Measurements from ENCODE around the gene TXNRD2. TPM values are rescaled to one million over a fixed set of nuclear protein-coding genes. Genes with fewer than 3 reads are reported as not detected.

Gene TXNRD2
- total RNA-seq, 1 experiment from 2014 or later, result 23.0 TPM

DNA sequence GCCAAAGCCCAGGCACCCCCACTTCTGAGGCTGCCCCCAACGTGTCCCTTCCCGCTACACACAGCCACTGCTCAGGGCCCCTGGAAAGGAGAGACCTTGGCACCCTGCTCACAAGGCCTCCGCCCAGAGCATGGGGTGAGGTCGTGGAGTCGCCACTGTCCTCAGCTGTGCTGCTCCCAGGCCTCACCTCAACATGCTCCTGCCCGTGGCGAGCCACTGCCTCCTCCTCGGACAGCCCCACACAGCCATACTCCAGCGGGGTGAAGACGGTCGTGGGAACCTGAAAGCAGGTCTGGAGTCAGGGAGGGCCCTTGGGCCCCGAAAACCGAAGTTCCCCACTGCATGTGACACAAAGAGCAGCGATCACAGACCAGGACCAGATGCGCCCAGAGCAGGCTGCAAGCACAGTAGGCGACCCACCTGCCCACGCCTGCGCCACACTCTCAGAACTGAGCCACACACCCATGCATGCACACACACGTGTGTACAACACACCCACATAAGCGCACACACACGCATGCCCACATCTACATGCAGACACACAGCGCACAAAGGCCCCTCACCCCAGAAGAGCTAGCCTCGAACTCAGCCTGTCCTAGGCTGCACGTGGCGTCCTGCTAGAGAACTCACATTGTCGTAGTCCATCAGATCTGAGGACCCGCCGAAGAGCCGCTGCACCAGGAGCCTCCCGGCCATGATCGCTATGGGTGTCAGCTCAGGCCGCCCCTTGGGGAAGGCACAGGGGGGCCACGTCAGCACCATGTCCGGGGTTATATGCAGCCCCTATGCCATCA lies 61.4 kb downstream of the TXNRD2 start:
- Histone ChIP-seq H3K79me2 (ENCODE audit: low read length) (peaks cover 13% of the 10 kb centered on the region), H3K27ac (ENCODE audit: low read length) (peak overlapping the region; percentile 53), H3K36me3 (ENCODE audit: low read depth, low read length) (no peaks in the 10 kb centered on the region), H3K4me3 (ENCODE audit: low read length) (no peak overlapping the region), H2AFZ (ENCODE audit: low read length) (no peak overlapping the region), H3K9ac (ENCODE audit: low read length) (no peak overlapping the region), H4K20me1 (ENCODE audit: low read length) (no peaks in the 10 kb centered on the region), H3K9me2 (replicated peaks; ENCODE audit: low read length) (no peaks in the 10 kb centered on the region), H3K9me3 (ENCODE audit: low read length) (no peaks in the 10 kb centered on the region), H3K4me2 (ENCODE audit: low read length) (peak overlapping the region; percentile 63), H3F3A (ENCODE audit: low read length, unreplicated experiment) (no peaks in the 10 kb centered on the region), H3K27me3 (ENCODE audit: low read length) (no peaks in the 10 kb centered on the region), H3K4me1 (ENCODE audit: insufficient read depth, low read length) (peaks cover 40% of the 10 kb centered on the region)
- no TSS peak for BruUV-seq (replicated peaks)
- intact Hi-C loops (cut with micrococcal nuclease), result no loop called here
- POLR2A ChIA-PET (ENCODE audit: unreplicated experiment), result interaction anchor here (0.6 kb wide), 1 partner anchor 128 kb away, joined by 4 read pairs; no protein-coding TSS in a partner anchor
- CTCF ChIA-PET, result no interaction called here
- DNase-seq, result no peak
- TF ChIP-seq EZH2phosphoT487 (IDR thresholded peaks at IDR 0.05; ENCODE audit: borderline replicate concordance, low read length), result no peak
- no peak for TF ChIP-seq EZH2 (IDR thresholded peaks at IDR 0.05; ENCODE audit: low read length, unreplicated experiment)
- TF ChIP-seq CTCF (conservative IDR thresholded peaks at IDR 0.05; ENCODE audit: low read depth, low read length), result no peak
- ATAC-seq, result no peak

GRCh38 chr22:19879643-19879991 lies 62.0 kb downstream of the TXNRD2 start:
- Histone ChIP-seq H3K4me1 (ENCODE audit: insufficient read depth, low read length) (peaks cover 40% of the 10 kb centered on the region), H3K27ac (ENCODE audit: low read length) (no peak overlapping the region), H3F3A (ENCODE audit: low read length, unreplicated experiment) (no peaks in the 10 kb centered on the region), H3K9ac (ENCODE audit: low read length) (no peak overlapping the region), H3K9me2 (replicated peaks; ENCODE audit: low read length) (no peaks in the 10 kb centered on the region), H3K27me3 (ENCODE audit: low read length) (no peaks in the 10 kb centered on the region), H3K4me2 (ENCODE audit: low read length) (peak overlapping the region; percentile 63; the same call in 1 of the 2 replicates), H3K79me2 (ENCODE audit: low read length) (peaks cover 13% of the 10 kb centered on the region), H4K20me1 (ENCODE audit: low read length) (no peaks in the 10 kb centered on the region), H3K4me3 (ENCODE audit: low read length) (no peak overlapping the region), H3K9me3 (ENCODE audit: low read length) (no peaks in the 10 kb centered on the region), H2AFZ (ENCODE audit: low read length) (no peak overlapping the region), H3K36me3 (ENCODE audit: low read depth, low read length) (no peaks in the 10 kb centered on the region)
- ChIA-PET CTCF (no interaction called here), POLR2A (ENCODE audit: unreplicated experiment) (interaction anchor here (0.6 kb wide), 1 partner anchor 128 kb away, joined by 4 read pairs; no protein-coding TSS in a partner anchor)
- ATAC-seq (no peak), DNase-seq (no peak)
- BruUV-seq (replicated peaks), result no TSS peak
- intact Hi-C loops (cut with micrococcal nuclease), result no loop called here
- TF ChIP-seq EZH2 (IDR thresholded peaks at IDR 0.05; ENCODE audit: low read length, unreplicated experiment) (no peak), EZH2phosphoT487 (IDR thresholded peaks at IDR 0.05; ENCODE audit: borderline replicate concordance, low read length) (no peak), CTCF (conservative IDR thresholded peaks at IDR 0.05; ENCODE audit: low read depth, low read length) (no peak)

DNA sequence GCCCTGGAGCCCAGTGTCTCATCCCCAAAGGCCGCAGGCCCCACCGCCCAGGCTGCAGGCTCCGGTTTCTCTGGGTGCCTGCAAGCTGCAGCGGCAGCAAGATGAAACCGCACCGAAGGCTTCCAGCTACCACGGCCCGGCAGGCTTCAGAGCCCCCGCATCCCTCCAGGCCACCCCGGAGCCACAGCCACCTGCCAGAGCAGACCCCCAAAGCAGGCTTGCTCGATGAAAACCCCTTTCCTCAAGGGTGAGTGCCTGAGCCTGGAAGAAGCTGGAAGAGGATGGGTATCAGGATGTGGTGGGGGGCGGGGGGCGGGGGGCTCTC lies 62.4 kb downstream of the TXNRD2 start:
- H2AFZ ChIP-seq (ENCODE audit: low read length), result no peak overlapping the region
- H3K4me3 ChIP-seq (ENCODE audit: low read length), result no peak overlapping the region
- intact Hi-C loops (cut with micrococcal nuclease), result no loop called here
- POLR2A ChIA-PET (ENCODE audit: unreplicated experiment), result interaction anchor here (0.6 kb wide), 1 partner anchor 127 kb away, joined by 4 read pairs; no protein-coding TSS in a partner anchor
- no peak overlapping the region for H3K9ac ChIP-seq (ENCODE audit: low read length)
- H3K27ac ChIP-seq (ENCODE audit: low read length), result no peak overlapping the region
- H4K20me1 ChIP-seq (ENCODE audit: low read length), result no peaks in the 10 kb centered on the region
- CTCF ChIA-PET, result no interaction called here
- peak overlapping the region; percentile 48; the same call in 1 of the 2 replicates for H3K4me2 ChIP-seq (ENCODE audit: low read length)
- DNase-seq, result no peak
- H3K9me3 ChIP-seq (ENCODE audit: low read length), result no peaks in the 10 kb centered on the region
- no peak for ATAC-seq
- TF ChIP-seq EZH2phosphoT487 (IDR thresholded peaks at IDR 0.05; ENCODE audit: borderline replicate concordance, low read length) (no peak), CTCF (conservative IDR thresholded peaks at IDR 0.05; ENCODE audit: low read depth, low read length) (no peak), EZH2 (IDR thresholded peaks at IDR 0.05; ENCODE audit: low read length, unreplicated experiment) (no peak)
- H3K27me3 ChIP-seq (ENCODE audit: low read length), result no peaks in the 10 kb centered on the region
- no TSS peak for BruUV-seq (replicated peaks)
- no peaks in the 10 kb centered on the region for H3F3A ChIP-seq (ENCODE audit: low read length, unreplicated experiment)
- peaks cover 13% of the 10 kb centered on the region for H3K79me2 ChIP-seq (ENCODE audit: low read length)
- no peaks in the 10 kb centered on the region for H3K9me2 ChIP-seq (replicated peaks; ENCODE audit: low read length)
- H3K4me1 ChIP-seq (ENCODE audit: insufficient read depth, low read length), result peaks cover 40% of the 10 kb centered on the region
- H3K36me3 ChIP-seq (ENCODE audit: low read depth, low read length), result no peaks in the 10 kb centered on the region

Measured in PC-3 (cell line).